Urinary bladder (tissue), 4 donors: ENCODE results near the gene TPRG1. TPM values are rescaled to one million over a fixed set of nuclear protein-coding genes. Genes with fewer than 3 reads are reported as not detected.

Experiments
- DNase-seq: peaks from one replicate; pipeline ENCODE4 v3.0.0-alpha.2; 2015; ENCODE audit errors: extremely low spot score
- H3K27ac ChIP-seq: one replicate; pipeline ENCODE4 v1.5.1; 2013; ENCODE audit warnings: low read depth, mild to moderate bottlenecking, moderate library complexity
- H3K36me3 ChIP-seq: one replicate; pipeline ENCODE4 v1.6.1; 2013; ENCODE audit warnings: mild to moderate bottlenecking, moderate library complexity; ENCODE audit not compliant: insufficient read depth
- H3K4me1 ChIP-seq: one replicate; pipeline ENCODE4 v1.6.1; 2013; ENCODE audit warnings: mild to moderate bottlenecking, moderate library complexity; ENCODE audit not compliant: insufficient read depth
- H3K4me3 ChIP-seq: one replicate; pipeline ENCODE4 v1.5.1; 2013; ENCODE audit warnings: low read depth, low read length
- WGBS: extraction: QIAGEN DNeasy Blood & Tissue Kit; methylation state at CpG from one replicate; pipeline ENCODE4 v1.1.7; 2013; 5-methylcytosine and 5-hydroxymethylcytosine counted together
- polyA plus RNA-seq: library from polyadenylated mRNA; stranded (reverse); fragments of 200-250 nt; gene quantifications from one replicate; pipeline ENCODE4 v1.2.3, GENCODE V29; 2013
- total RNA-seq: library from RNA; depleted of rRNA; stranded (reverse); fragments of >200 nt; gene quantifications from one replicate; pipeline ENCODE4 v1.2.3, GENCODE V29; 2014
- donor health status: healthy with polysubstance abuse.
- donor health status: healthy.

Gene TPRG1
- total and polyA plus RNA-seq, 2 donors, result 1.2 to 6.2 TPM

- H3K4me1 ChIP-seq, result no peaks in the 10 kb centered on the region
- 92% methylated on average over 7 of the region's 7 CpGs for WGBS
- no peak for DNase-seq
- H3K36me3 ChIP-seq, result no peaks in the 10 kb centered on the region
- no peak overlapping the region for H3K4me3 ChIP-seq
- no peak overlapping the region for H3K27ac ChIP-seq
Measured at GRCh38 chr3:189267981-189268613, 96.3 kb downstream of the TPRG1 start.

GRCh38 chr3:189269365-189269764 lies 97.6 kb downstream of the TPRG1 start:
- Histone ChIP-seq H3K4me1 (no peaks in the 10 kb centered on the region), H3K4me3 (no peak overlapping the region), H3K27ac (no peak overlapping the region), H3K36me3 (no peaks in the 10 kb centered on the region)
- 64% methylated on average over 3 of the region's 3 CpGs for WGBS
- no peak for DNase-seq

- H3K36me3 ChIP-seq, result no peaks in the 10 kb centered on the region
- H3K27ac ChIP-seq, result no peak overlapping the region
- no peak overlapping the region for H3K4me3 ChIP-seq
- no peaks in the 10 kb centered on the region for H3K4me1 ChIP-seq
- WGBS, result 75% methylated on average over 5 of the region's 5 CpGs
- no peak for DNase-seq
Measured at GRCh38 chr3:189270248-189270832, 98.6 kb downstream of the TPRG1 start.

- WGBS, result 73% methylated on average over 4 of the region's 4 CpGs
- Histone ChIP-seq H3K36me3 (no peaks in the 10 kb centered on the region), H3K4me1 (peaks cover 2% of the 10 kb centered on the region), H3K27ac (no peak overlapping the region), H3K4me3 (no peak overlapping the region)
- no peak for DNase-seq
Measured at GRCh38 chr3:189272500-189273119, 100.8 kb downstream of the TPRG1 start.

GRCh38 chr3:189273736-189274135 lies 102.0 kb downstream of the TPRG1 start:
- 92% methylated on average over 1 of the region's 1 CpG for WGBS
- H3K27ac ChIP-seq, result no peak overlapping the region
- no peak overlapping the region for H3K4me3 ChIP-seq
- H3K36me3 ChIP-seq, result no peaks in the 10 kb centered on the region
- DNase-seq, result no peak
- H3K4me1 ChIP-seq, result peaks cover 2% of the 10 kb centered on the region

GRCh38 chr3:189275182-189275581 lies 103.4 kb downstream of the TPRG1 start:
- no peak for DNase-seq
- Histone ChIP-seq H3K4me3 (no peak overlapping the region), H3K36me3 (no peaks in the 10 kb centered on the region), H3K4me1 (peaks cover 2% of the 10 kb centered on the region), H3K27ac (no peak overlapping the region)
- WGBS, result 91% methylated on average over 2 of the region's 2 CpGs

- WGBS, result 93% methylated on average over 2 of the region's 2 CpGs
- Histone ChIP-seq H3K27ac (no peak overlapping the region), H3K36me3 (no peaks in the 10 kb centered on the region), H3K4me3 (no peak overlapping the region), H3K4me1 (peaks cover 2% of the 10 kb centered on the region)
- no peak for DNase-seq
Measured at GRCh38 chr3:189275852-189276251, 104.1 kb downstream of the TPRG1 start.

GRCh38 chr3:189276444-189277219 lies 104.9 kb downstream of the TPRG1 start:
- Histone ChIP-seq H3K4me1 (peaks cover 2% of the 10 kb centered on the region), H3K4me3 (no peak overlapping the region), H3K36me3 (no peaks in the 10 kb centered on the region), H3K27ac (no peak overlapping the region)
- no peak for DNase-seq
- WGBS, result 32% methylated on average over 5 of the region's 5 CpGs

- Histone ChIP-seq H3K36me3 (no peaks in the 10 kb centered on the region), H3K4me3 (no peak overlapping the region), H3K27ac (no peak overlapping the region), H3K4me1 (peaks cover 2% of the 10 kb centered on the region)
- no peak for DNase-seq
- 81% methylated on average over 3 of the region's 3 CpGs for WGBS
Measured at GRCh38 chr3:189277711-189278110, 105.9 kb downstream of the TPRG1 start.

GRCh38 chr3:189278221-189278620 lies 106.5 kb downstream of the TPRG1 start:
- Histone ChIP-seq H3K4me1 (peaks cover 2% of the 10 kb centered on the region), H3K27ac (no peak overlapping the region), H3K4me3 (no peak overlapping the region), H3K36me3 (no peaks in the 10 kb centered on the region)
- DNase-seq, result no peak
- 79% methylated on average over 3 of the region's 3 CpGs for WGBS

- no peak overlapping the region for H3K4me3 ChIP-seq
- no peak for DNase-seq
- WGBS, result 69% methylated on average over 3 of the region's 3 CpGs
- no peaks in the 10 kb centered on the region for H3K4me1 ChIP-seq
- no peaks in the 10 kb centered on the region for H3K36me3 ChIP-seq
- H3K27ac ChIP-seq, result no peak overlapping the region
Measured at GRCh38 chr3:189282189-189282588, 110.4 kb downstream of the TPRG1 start.

GRCh38 chr3:189282741-189283140 lies 111.0 kb downstream of the TPRG1 start:
- no peak for DNase-seq
- H3K36me3 ChIP-seq, result no peaks in the 10 kb centered on the region
- H3K4me3 ChIP-seq, result no peak overlapping the region
- 67% methylated on average over 3 of the region's 3 CpGs for WGBS
- no peaks in the 10 kb centered on the region for H3K4me1 ChIP-seq
- H3K27ac ChIP-seq, result no peak overlapping the region

- no peak for DNase-seq
- no peak overlapping the region for H3K4me3 ChIP-seq
- H3K36me3 ChIP-seq, result peaks cover 3% of the 10 kb centered on the region
- no peak overlapping the region for H3K27ac ChIP-seq
- H3K4me1 ChIP-seq, result no peaks in the 10 kb centered on the region
Measured at GRCh38 chr3:189286188-189286587, 114.4 kb downstream of the TPRG1 start.

- 84% methylated on average over 5 of the region's 5 CpGs for WGBS
- no peak overlapping the region for H3K4me3 ChIP-seq
- H3K4me1 ChIP-seq, result no peaks in the 10 kb centered on the region
Measured at GRCh38 chr3:189286916-189287315, 115.1 kb downstream of the TPRG1 start.

More at GRCh38 chr3:189286916-189287315, 115.1 kb downstream of the TPRG1 start:
- Histone ChIP-seq H3K27ac (no peak overlapping the region), H3K36me3 (peaks cover 3% of the 10 kb centered on the region)
- DNase-seq, result no peak
